ENCODE results near the gene TGFBR2. TPM values are rescaled to one million over a fixed set of nuclear protein-coding genes. Genes with fewer than 3 reads are reported as not detected.

TGFBR2 gene
- total RNA-seq, 1 donor from 2014 or later, result 15.6 TPM

GRCh38 chr3:30630238-30631030, 24.0 kb downstream of the TGFBR2 start:
- Mint-ChIP-seq H3K4me1 (peaks cover 26% of the 10 kb centered on the region), H3K9me3 (no peaks in the 10 kb centered on the region), H3K27me3 (ENCODE audit: low read depth) (no peaks in the 10 kb centered on the region), H3K27ac (no peak overlapping the region), H3K4me3 (no peak overlapping the region), H3K36me3 (peaks cover 4% of the 10 kb centered on the region)
- TF ChIP-seq, protein P1, sequence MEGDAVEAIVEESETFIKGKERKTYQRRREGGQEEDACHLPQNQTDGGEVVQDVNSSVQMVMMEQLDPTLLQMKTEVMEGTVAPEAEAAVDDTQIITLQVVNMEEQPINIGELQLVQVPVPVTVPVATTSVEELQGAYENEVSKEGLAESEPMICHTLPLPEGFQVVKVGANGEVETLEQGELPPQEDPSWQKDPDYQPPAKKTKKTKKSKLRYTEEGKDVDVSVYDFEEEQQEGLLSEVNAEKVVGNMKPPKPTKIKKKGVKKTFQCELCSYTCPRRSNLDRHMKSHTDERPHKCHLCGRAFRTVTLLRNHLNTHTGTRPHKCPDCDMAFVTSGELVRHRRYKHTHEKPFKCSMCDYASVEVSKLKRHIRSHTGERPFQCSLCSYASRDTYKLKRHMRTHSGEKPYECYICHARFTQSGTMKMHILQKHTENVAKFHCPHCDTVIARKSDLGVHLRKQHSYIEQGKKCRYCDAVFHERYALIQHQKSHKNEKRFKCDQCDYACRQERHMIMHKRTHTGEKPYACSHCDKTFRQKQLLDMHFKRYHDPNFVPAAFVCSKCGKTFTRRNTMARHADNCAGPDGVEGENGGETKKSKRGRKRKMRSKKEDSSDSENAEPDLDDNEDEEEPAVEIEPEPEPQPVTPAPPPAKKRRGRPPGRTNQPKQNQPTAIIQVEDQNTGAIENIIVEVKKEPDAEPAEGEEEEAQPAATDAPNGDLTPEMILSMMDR (IDR thresholded peaks at IDR 0.05; ENCODE audit: unreplicated experiment), result no peak
- DNase-seq (ENCODE audit: low spot score in 2 of 2, unreplicated experiment in 2 of 2), result no peak

- TF ChIP-seq, protein P1 (IDR thresholded peaks at IDR 0.05; ENCODE audit: unreplicated experiment), result no peak
- Mint-ChIP-seq H3K4me1 (peaks cover 26% of the 10 kb centered on the region), H3K36me3 (peaks cover 3% of the 10 kb centered on the region), H3K4me3 (no peak overlapping the region), H3K27me3 (ENCODE audit: low read depth) (no peaks in the 10 kb centered on the region), H3K9me3 (no peaks in the 10 kb centered on the region), H3K27ac (no peak overlapping the region)
- DNase-seq (ENCODE audit: low spot score in 2 of 2, unreplicated experiment in 2 of 2), result no peak
Observed at GRCh38 chr3:30631243-30631904, 25.0 kb downstream of the TGFBR2 start.

DNA sequence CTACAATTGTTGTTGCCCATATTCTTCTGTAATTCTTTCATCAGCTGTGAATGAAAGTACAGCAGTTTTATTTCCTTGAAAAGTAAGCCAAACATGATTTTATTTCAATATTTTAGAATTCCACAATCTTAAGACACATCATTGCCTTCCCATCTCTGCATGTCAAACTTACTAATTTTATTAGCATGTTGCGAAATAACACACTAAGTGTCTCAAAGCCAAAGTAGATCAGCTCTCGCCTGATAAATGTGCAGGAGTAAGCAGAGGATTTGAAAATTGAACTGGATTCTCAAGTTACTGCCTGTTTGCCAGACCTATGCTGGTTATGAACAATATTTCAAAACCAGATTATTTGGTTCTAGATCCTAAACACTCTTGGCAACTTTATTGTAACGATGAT, 25.7 kb downstream of the TGFBR2 start:
- H3K4me1 Mint-ChIP-seq, result peaks cover 26% of the 10 kb centered on the region
- no peaks in the 10 kb centered on the region for H3K9me3 Mint-ChIP-seq
- H3K36me3 Mint-ChIP-seq, result peaks cover 3% of the 10 kb centered on the region
- TF ChIP-seq, protein P1 (IDR thresholded peaks at IDR 0.05; ENCODE audit: unreplicated experiment), result no peak
- H3K27ac Mint-ChIP-seq, result no peak overlapping the region
- H3K4me3 Mint-ChIP-seq, result no peak overlapping the region
- H3K27me3 Mint-ChIP-seq (ENCODE audit: low read depth), result no peaks in the 10 kb centered on the region
- no peak for DNase-seq (ENCODE audit: low spot score in 2 of 2, unreplicated experiment in 2 of 2)

DNA sequence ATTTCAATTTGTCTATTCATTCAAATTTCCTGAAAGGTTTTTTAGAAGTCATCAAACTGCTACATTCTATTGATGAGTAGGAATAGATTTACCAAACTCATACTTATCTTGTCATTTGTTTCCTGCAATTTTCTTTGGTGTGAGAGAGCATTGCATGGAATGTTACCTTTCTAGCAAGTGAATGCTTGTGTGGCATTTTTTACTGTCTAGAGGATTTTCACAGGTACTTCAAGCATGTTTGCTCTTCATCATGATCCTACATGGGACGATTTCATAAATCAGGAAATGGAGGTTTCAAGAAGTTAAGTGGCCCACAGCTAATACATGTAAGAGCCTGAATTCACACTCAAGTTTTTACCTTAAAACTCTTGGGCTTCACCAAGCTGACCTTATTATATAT, 26.1 kb downstream of the TGFBR2 start:
- H3K9me3 Mint-ChIP-seq, result no peaks in the 10 kb centered on the region
- no peaks in the 10 kb centered on the region for H3K27me3 Mint-ChIP-seq (ENCODE audit: low read depth)
- H3K36me3 Mint-ChIP-seq, result peaks cover 3% of the 10 kb centered on the region
- peaks cover 26% of the 10 kb centered on the region for H3K4me1 Mint-ChIP-seq
- DNase-seq (ENCODE audit: low spot score in 2 of 2, unreplicated experiment in 2 of 2), result no peak
- H3K4me3 Mint-ChIP-seq, result no peak overlapping the region
- no peak overlapping the region for H3K27ac Mint-ChIP-seq
- TF ChIP-seq, protein P1 (IDR thresholded peaks at IDR 0.05; ENCODE audit: unreplicated experiment), result no peak

GRCh38 chr3:30633718-30634117, 27.3 kb downstream of the TGFBR2 start:
- Mint-ChIP-seq H3K27ac (no peak overlapping the region), H3K4me3 (no peak overlapping the region), H3K36me3 (peaks cover 3% of the 10 kb centered on the region), H3K9me3 (no peaks in the 10 kb centered on the region), H3K27me3 (ENCODE audit: low read depth) (no peaks in the 10 kb centered on the region), H3K4me1 (peaks cover 26% of the 10 kb centered on the region)
- TF ChIP-seq, protein P1 (IDR thresholded peaks at IDR 0.05; ENCODE audit: unreplicated experiment), result no peak
- DNase-seq (ENCODE audit: low spot score in 2 of 2, unreplicated experiment in 2 of 2), result no peak

Measured in mesothelial cell of epicardium (in vitro differentiated cells).